ENCODE results near the gene PACRG.

Gene PACRG

GRCh38 chr6:162921510-162922040, 193.8 kb downstream of the PACRG start:
- in situ Hi-C loops (cut with MboI; ENCODE audit: low sequenced_read_pairs): no loop called here

GRCh38 chr6:162922563-162923166, 194.9 kb downstream of the PACRG start:
- in situ Hi-C loops (cut with MboI; ENCODE audit: low sequenced_read_pairs): no loop called here

- in situ Hi-C loops (cut with MboI; ENCODE audit: low sequenced_read_pairs): no loop called here
Measured at GRCh38 chr6:162934844-162935243, 207.1 kb downstream of the PACRG start.

GRCh38 chr6:162940426-162940825, 212.7 kb downstream of the PACRG start:
- in situ Hi-C loops (cut with MboI; ENCODE audit: low sequenced_read_pairs): no loop called here

GRCh38 chr6:162941128-162941527, 213.4 kb downstream of the PACRG start:
- in situ Hi-C loops (cut with MboI; ENCODE audit: low sequenced_read_pairs): no loop called here

GRCh38 chr6:162942866-162943265, 215.1 kb downstream of the PACRG start:
- in situ Hi-C loops (cut with MboI; ENCODE audit: low sequenced_read_pairs): no loop called here

- in situ Hi-C loops (cut with MboI; ENCODE audit: low sequenced_read_pairs): no loop called here
Measured at GRCh38 chr6:162943369-162943768, 215.6 kb downstream of the PACRG start.

- in situ Hi-C loops (cut with MboI; ENCODE audit: low sequenced_read_pairs): no loop called here
Measured at GRCh38 chr6:162951164-162951743, 223.5 kb downstream of the PACRG start.

- in situ Hi-C loops (cut with MboI; ENCODE audit: low sequenced_read_pairs): no loop called here
Measured at GRCh38 chr6:162952423-162952822, 224.6 kb downstream of the PACRG start.

- in situ Hi-C loops (cut with MboI; ENCODE audit: low sequenced_read_pairs): no loop called here
Measured at GRCh38 chr6:162957062-162957461, 229.3 kb downstream of the PACRG start.

- in situ Hi-C loops (cut with MboI; ENCODE audit: low sequenced_read_pairs): no loop called here
Measured at GRCh38 chr6:162960679-162961457, 233.1 kb downstream of the PACRG start.

GRCh38 chr6:162962093-162962492, 234.3 kb downstream of the PACRG start:
- in situ Hi-C loops (cut with MboI; ENCODE audit: low sequenced_read_pairs): no loop called here

GRCh38 chr6:162963861-162964260, 236.1 kb downstream of the PACRG start:
- in situ Hi-C loops (cut with MboI; ENCODE audit: low sequenced_read_pairs): no loop called here

GRCh38 chr6:162964488-162965140, 236.8 kb downstream of the PACRG start:
- in situ Hi-C loops (cut with MboI; ENCODE audit: low sequenced_read_pairs): no loop called here

GRCh38 chr6:162965366-162965765, 237.6 kb downstream of the PACRG start:
- in situ Hi-C loops (cut with MboI; ENCODE audit: low sequenced_read_pairs): no loop called here

- in situ Hi-C loops (cut with MboI; ENCODE audit: low sequenced_read_pairs): no loop called here
Measured at GRCh38 chr6:162970246-162970645, 242.5 kb downstream of the PACRG start.

- in situ Hi-C loops (cut with MboI; ENCODE audit: low sequenced_read_pairs): no loop called here
Measured at GRCh38 chr6:162971356-162971755, 243.6 kb downstream of the PACRG start.

- in situ Hi-C loops (cut with MboI; ENCODE audit: low sequenced_read_pairs): no loop called here
Measured at GRCh38 chr6:162973151-162973872, 245.5 kb downstream of the PACRG start.

GRCh38 chr6:162973980-162974379, 246.2 kb downstream of the PACRG start:
- in situ Hi-C loops (cut with MboI; ENCODE audit: low sequenced_read_pairs): no loop called here

GRCh38 chr6:162974685-162975084, 246.9 kb downstream of the PACRG start:
- in situ Hi-C loops (cut with MboI; ENCODE audit: low sequenced_read_pairs): no loop called here

- in situ Hi-C loops (cut with MboI; ENCODE audit: low sequenced_read_pairs): no loop called here
Measured at GRCh38 chr6:162976141-162976540, 248.4 kb downstream of the PACRG start.
